ENCODE results near the gene TPD52L3.

TPD52L3 gene

GRCh38 chr9:6356441-6356840 lies 28.3 kb downstream of the TPD52L3 start:
- DNase-seq (ENCODE audit: low spot score) = no peak
- TF ChIP-seq CTCF (IDR thresholded peaks at IDR 0.05; ENCODE audit: extremely low read depth, insufficient read depth, missing control alignments) = no peak
- in situ Hi-C loops (cut with MboI; ENCODE audit: low pct_unique_long_range_greater_than_20kb, low sequenced_read_pairs, unreplicated experiment) = loop anchor here (10.0 kb wide), 1 partner anchor 218 kb away; no protein-coding TSS in a partner anchor

GRCh38 chr9:6356904-6357303 lies 28.7 kb downstream of the TPD52L3 start:
- DNase-seq (ENCODE audit: low spot score) = no peak
- TF ChIP-seq CTCF (IDR thresholded peaks at IDR 0.05; ENCODE audit: extremely low read depth, insufficient read depth, missing control alignments) = no peak
- in situ Hi-C loops (cut with MboI; ENCODE audit: low pct_unique_long_range_greater_than_20kb, low sequenced_read_pairs, unreplicated experiment) = loop anchor here (10.0 kb wide), 1 partner anchor 218 kb away; no protein-coding TSS in a partner anchor

- in situ Hi-C loops (cut with MboI; ENCODE audit: low pct_unique_long_range_greater_than_20kb, low sequenced_read_pairs, unreplicated experiment) = no loop called here
Measured at GRCh38 chr9:6367128-6367890, 39.1 kb downstream of the TPD52L3 start.

GRCh38 chr9:6368831-6369230 lies 40.7 kb downstream of the TPD52L3 start:
- DNase-seq (ENCODE audit: low spot score) = no peak
- in situ Hi-C loops (cut with MboI; ENCODE audit: low pct_unique_long_range_greater_than_20kb, low sequenced_read_pairs, unreplicated experiment) = no loop called here

More at GRCh38 chr9:6367128-6367890, 39.1 kb downstream of the TPD52L3 start:
- no peak for TF ChIP-seq CTCF (IDR thresholded peaks at IDR 0.05; ENCODE audit: extremely low read depth, insufficient read depth, missing control alignments)
- DNase-seq (ENCODE audit: low spot score) = no peak

More at GRCh38 chr9:6368831-6369230, 40.7 kb downstream of the TPD52L3 start:
- TF ChIP-seq CTCF (IDR thresholded peaks at IDR 0.05; ENCODE audit: extremely low read depth, insufficient read depth, missing control alignments) = no peak
